Karpas-422 (cell line): ENCODE measurements around the gene CWC22. TPM values are rescaled to one million over a fixed set of nuclear protein-coding genes. Genes with fewer than 3 reads are reported as not detected.

Experiments used
- DNase-seq: peaks from one replicate; pipeline ENCODE4 v3.0.0-alpha.2; 2015
- H2AFZ ChIP-seq: fragments of 200-600 bp; sonication (generic); 2 replicates; pipeline ENCODE4 v1.6.1; 2014; ENCODE audit warnings: antibody characterized with exemption, low read length, mixed read lengths
- H3K27ac ChIP-seq: fragments of 200-600 bp; sonication (generic); 2 replicates; pipeline ENCODE4 v1.5.1; 2014; ENCODE audit warnings: mild to moderate bottlenecking, low read length, moderate library complexity
- H3K27me3 ChIP-seq: fragments of 200-600 bp; sonication (generic); 2 replicates; pipeline ENCODE4 v1.6.1; 2014; ENCODE audit warnings: low read length, mixed read lengths
- H3K36me3 ChIP-seq: fragments of 200-600 bp; sonication (generic); 2 replicates; pipeline ENCODE4 v1.6.1; 2014; ENCODE audit warnings: low read length, mixed read lengths; ENCODE audit not compliant: insufficient read depth
- H3K4me1 ChIP-seq: fragments of 200-600 bp; sonication (generic); 2 replicates; pipeline ENCODE4 v1.6.1; 2014; ENCODE audit warnings: mild to moderate bottlenecking, low read length, mixed read lengths
- H3K4me2 ChIP-seq: fragments of 200-600 bp; sonication (generic); 2 replicates; pipeline ENCODE4 v1.6.1; 2014; ENCODE audit warnings: low read length, low read depth, mild to moderate bottlenecking; ENCODE audit not compliant: poor library complexity, severe bottlenecking
- H3K4me3 ChIP-seq: fragments of 200-600 bp; sonication (generic); 2 replicates; pipeline ENCODE4 v1.5.1; 2014; ENCODE audit warnings: mild to moderate bottlenecking, antibody characterized with exemption, low read length, mixed read lengths
- H3K79me2 ChIP-seq: fragments of 200-600 bp; sonication (generic); 2 replicates; pipeline ENCODE4 v1.6.1; 2014; ENCODE audit warnings: mild to moderate bottlenecking, low read length, mixed read lengths
- H3K9ac ChIP-seq: fragments of 200-600 bp; sonication (generic); 2 replicates; pipeline ENCODE4 v1.6.0; 2014; ENCODE audit warnings: low read length
- H3K9me2 ChIP-seq: fragments of 200-600 bp; sonication (generic), shearing (Covaris generic); replicated peaks from 2 replicates; pipeline ENCODE4 v1.6.0; 2014; ENCODE audit warnings: mild to moderate bottlenecking, low read length, moderate library complexity; ENCODE audit not compliant: insufficient read depth
- H3K9me3 ChIP-seq: fragments of 300-700, 200-600 bp; sonication (generic); 2 replicates; pipeline ENCODE4 v1.6.1; 2014; ENCODE audit warnings: low read length, mixed read lengths
- H4K20me1 ChIP-seq: fragments of 200-600 bp; sonication (generic); 2 replicates; pipeline ENCODE4 v1.6.1; 2014; ENCODE audit warnings: mild to moderate bottlenecking, antibody characterized with exemption, low read length, low read depth; ENCODE audit not compliant: insufficient read depth
- total RNA-seq: library from RNA; depleted of rRNA; stranded (reverse); fragments of >200 nt; shearing (Covaris generic); gene quantifications from 2 replicates; pipeline ENCODE4 v1.2.3, GENCODE V29; 2014; ENCODE audit warnings: low replicate concordance

Gene CWC22
- total RNA-seq, 1 experiment from 2014 or later, result 23.7 TPM

GRCh38 chr2:180038997-180039396 lies 31.9 kb upstream of the CWC22 start:
- H3K4me1 ChIP-seq, result no peaks in the 10 kb centered on the region
- no peaks in the 10 kb centered on the region for H3K9me3 ChIP-seq
- H2AFZ ChIP-seq, result no peak overlapping the region
- no peak for DNase-seq
- H3K27ac ChIP-seq, result no peak overlapping the region
- no peak overlapping the region for H3K4me3 ChIP-seq
- H4K20me1 ChIP-seq, result no peaks in the 10 kb centered on the region
- no peaks in the 10 kb centered on the region for H3K36me3 ChIP-seq
- H3K79me2 ChIP-seq, result no peaks in the 10 kb centered on the region
- H3K9ac ChIP-seq, result no peak overlapping the region
- H3K27me3 ChIP-seq, result no peaks in the 10 kb centered on the region
- H3K4me2 ChIP-seq, result no peak overlapping the region
- H3K9me2 ChIP-seq, result no peaks in the 10 kb centered on the region

GRCh38 chr2:180033993-180034894 lies 27.1 kb upstream of the CWC22 start:
- no peak overlapping the region for H3K4me2 ChIP-seq
- no peaks in the 10 kb centered on the region for H3K27me3 ChIP-seq
- no peak overlapping the region for H3K4me3 ChIP-seq
- H3K9me2 ChIP-seq, result no peaks in the 10 kb centered on the region
- H3K9ac ChIP-seq, result no peak overlapping the region
- no peak for DNase-seq
- H3K79me2 ChIP-seq, result no peaks in the 10 kb centered on the region
- H3K36me3 ChIP-seq, result no peaks in the 10 kb centered on the region
- no peaks in the 10 kb centered on the region for H4K20me1 ChIP-seq
- H2AFZ ChIP-seq, result no peak overlapping the region
- no peak overlapping the region for H3K27ac ChIP-seq
- no peaks in the 10 kb centered on the region for H3K4me1 ChIP-seq
- peaks cover 6% of the 10 kb centered on the region; the same call in 1 of the 2 replicates for H3K9me3 ChIP-seq

GRCh38 chr2:180029575-180029974 lies 22.5 kb upstream of the CWC22 start:
- Histone ChIP-seq H3K79me2 (no peaks in the 10 kb centered on the region), H3K9me3 (peaks cover 6% of the 10 kb centered on the region; the same call in 1 of the 2 replicates), H4K20me1 (no peaks in the 10 kb centered on the region), H3K4me3 (no peak overlapping the region), H3K27ac (no peak overlapping the region), H3K4me1 (no peaks in the 10 kb centered on the region), H3K9ac (no peak overlapping the region), H3K9me2 (no peaks in the 10 kb centered on the region), H3K36me3 (no peaks in the 10 kb centered on the region), H3K4me2 (no peak overlapping the region), H2AFZ (no peak overlapping the region), H3K27me3 (no peaks in the 10 kb centered on the region)
- DNase-seq, result no peak

- Histone ChIP-seq H3K27ac (no peak overlapping the region), H2AFZ (no peak overlapping the region), H3K4me2 (no peak overlapping the region), H3K79me2 (no peaks in the 10 kb centered on the region), H3K4me3 (no peak overlapping the region), H3K4me1 (no peaks in the 10 kb centered on the region), H3K9ac (no peak overlapping the region), H3K36me3 (no peaks in the 10 kb centered on the region), H3K9me2 (no peaks in the 10 kb centered on the region), H3K9me3 (no peaks in the 10 kb centered on the region), H4K20me1 (no peaks in the 10 kb centered on the region), H3K27me3 (no peaks in the 10 kb centered on the region)
- DNase-seq, result no peak
Measured at GRCh38 chr2:180021850-180022249, 14.8 kb upstream of the CWC22 start.

GRCh38 chr2:180017784-180018183 lies 10.7 kb upstream of the CWC22 start:
- no peak for DNase-seq
- H3K27ac ChIP-seq, result no peak overlapping the region
- 0 out of 2 replicates have a peak, but pooled peaks cover 3% of the 10 kb centered on the region for H3K27me3 ChIP-seq
- H3K4me3 ChIP-seq, result no peak overlapping the region
- H4K20me1 ChIP-seq, result no peaks in the 10 kb centered on the region
- H2AFZ ChIP-seq, result no peak overlapping the region
- no peaks in the 10 kb centered on the region for H3K9me2 ChIP-seq
- H3K4me1 ChIP-seq, result no peaks in the 10 kb centered on the region
- no peak overlapping the region for H3K9ac ChIP-seq
- no peak overlapping the region for H3K4me2 ChIP-seq
- H3K9me3 ChIP-seq, result no peaks in the 10 kb centered on the region
- no peaks in the 10 kb centered on the region for H3K79me2 ChIP-seq
- no peaks in the 10 kb centered on the region for H3K36me3 ChIP-seq

- Histone ChIP-seq H3K36me3 (no peaks in the 10 kb centered on the region), H3K9ac (no peak overlapping the region), H3K27me3 (0 out of 2 replicates have a peak, but pooled peaks cover 3% of the 10 kb centered on the region), H3K9me3 (no peaks in the 10 kb centered on the region), H3K4me3 (no peak overlapping the region), H4K20me1 (no peaks in the 10 kb centered on the region), H3K79me2 (no peaks in the 10 kb centered on the region), H3K9me2 (no peaks in the 10 kb centered on the region), H3K27ac (no peak overlapping the region), H3K4me1 (no peaks in the 10 kb centered on the region), H2AFZ (no peak overlapping the region), H3K4me2 (no peak overlapping the region)
- DNase-seq, result no peak
Measured at GRCh38 chr2:180016937-180017336, 9.8 kb upstream of the CWC22 start.

GRCh38 chr2:180015951-180016709 lies 9.0 kb upstream of the CWC22 start:
- H3K9me3 ChIP-seq, result no peaks in the 10 kb centered on the region
- no peaks in the 10 kb centered on the region for H3K36me3 ChIP-seq
- no peaks in the 10 kb centered on the region for H3K79me2 ChIP-seq
- H3K9ac ChIP-seq, result no peak overlapping the region
- H3K27me3 ChIP-seq, result 0 out of 2 replicates have a peak, but pooled peaks cover 3% of the 10 kb centered on the region
- H3K27ac ChIP-seq, result no peak overlapping the region
- H3K9me2 ChIP-seq, result no peaks in the 10 kb centered on the region
- DNase-seq, result no peak
- no peak overlapping the region for H3K4me3 ChIP-seq
- no peaks in the 10 kb centered on the region for H3K4me1 ChIP-seq
- H3K4me2 ChIP-seq, result no peak overlapping the region
- no peak overlapping the region for H2AFZ ChIP-seq
- no peaks in the 10 kb centered on the region for H4K20me1 ChIP-seq

GRCh38 chr2:180012523-180012922 lies 5.4 kb upstream of the CWC22 start:
- 0 out of 2 replicates have a peak, but pooled peaks cover 3% of the 10 kb centered on the region for H3K27me3 ChIP-seq
- no peak overlapping the region for H3K27ac ChIP-seq
- no peaks in the 10 kb centered on the region for H4K20me1 ChIP-seq
- no peaks in the 10 kb centered on the region for H3K9me3 ChIP-seq
- no peak overlapping the region for H3K9ac ChIP-seq
- no peaks in the 10 kb centered on the region for H3K79me2 ChIP-seq
- H2AFZ ChIP-seq, result no peak overlapping the region
- peaks cover 1% of the 10 kb centered on the region; the same call in 1 of the 2 replicates for H3K4me1 ChIP-seq
- H3K4me3 ChIP-seq, result no peak overlapping the region
- H3K9me2 ChIP-seq, result no peaks in the 10 kb centered on the region
- H3K4me2 ChIP-seq, result no peak overlapping the region
- H3K36me3 ChIP-seq, result no peaks in the 10 kb centered on the region
- DNase-seq, result no peak
